Measurements from ENCODE around the gene REST.

GRCh38 chr4:56958111-56958517 is 50.4 kb downstream of the REST start:
- no peak for TF ChIP-seq CTCF (IDR thresholded peaks at IDR 0.05)
- no peak for TF ChIP-seq POLR2A (IDR thresholded peaks at IDR 0.05)
- peak; percentile 49 to 52 for TF ChIP-seq POLR2AphosphoS5 (IDR thresholded peaks at IDR 0.05)

All from upper lobe of left lung (tissue), 4 donors.